H1 (cell line): ENCODE measurements around the gene MACROH2A1. TPM values are rescaled to one million over a fixed set of nuclear protein-coding genes. Genes with fewer than 3 reads are reported as not detected.

Source experiments
- CTCF ChIA-PET: fragments of 300-600 bp; sonication (Branson Sonifier 250); formaldehyde crosslinking; loops from one replicate; lab custom pipeline; 2021; ENCODE audit not compliant: partially characterized antibody; lab: Charles Lee
- POLR2A ChIA-PET: fragments of 300-600 bp; sonication (Branson Sonifier 250); formaldehyde crosslinking; loops from one replicate; lab custom pipeline; 2021; ENCODE audit warnings: inconsistent platforms; ENCODE audit not compliant: partially characterized antibody; lab: Charles Lee
- DNase-seq, 2 experiments: peaks; one replicate each; pipeline versions ENCODE4 v3.0.0 to v3.0.0-alpha.2; 2010 to 2022; ENCODE audit warnings: low spot score in 2 of 2, low read depth in 1 of 2, mixed read lengths in 1 of 2
- FAIRE-seq: peaks from 2 replicates; lab custom pipeline; 2011; peaks lifted over from hg19 to GRCh38; lab: Jason Lieb, UNC
- H2AFZ ChIP-seq: 2 replicates; pipeline ENCODE4 v1.8.1; 2012; ENCODE audit warnings: low read length, inconsistent platforms
- H2AK5ac ChIP-seq: 2 replicates; pipeline ENCODE4 v1.6.1; 2013; ENCODE audit warnings: low read depth, low read length
- H2BK120ac ChIP-seq: replicated peaks from 2 replicates; pipeline ENCODE3; 2013; ENCODE audit warnings: low read depth, low read length, inconsistent platforms
- H2BK12ac ChIP-seq: 2 replicates; pipeline ENCODE4 v1.6.1; 2013; ENCODE audit warnings: low read depth, low read length
- H2BK15ac ChIP-seq: 2 replicates; pipeline ENCODE4 v1.6.1; 2013; ENCODE audit warnings: low read length
- H2BK20ac ChIP-seq: 2 replicates; pipeline ENCODE4 v1.6.1; 2013; ENCODE audit warnings: low read length
- H2BK5ac ChIP-seq: 2 replicates; pipeline ENCODE4 v1.6.1; 2013; ENCODE audit warnings: low read depth, low read length
- H3K14ac ChIP-seq: 2 replicates; pipeline ENCODE4 v1.6.1; 2013; ENCODE audit warnings: inconsistent platforms; ENCODE audit not compliant: insufficient read length
- H3K18ac ChIP-seq: 2 replicates; pipeline ENCODE4 v1.6.1; 2013; ENCODE audit warnings: low read length; ENCODE audit errors: extremely low read depth
- H3K23ac ChIP-seq: 2 replicates; pipeline ENCODE4 v1.6.1; 2013; ENCODE audit warnings: inconsistent platforms; ENCODE audit not compliant: insufficient read length
- H3K23me2 ChIP-seq: 2 replicates; pipeline ENCODE4 v1.6.1; 2013; ENCODE audit warnings: low read depth, low read length
- H3K27ac ChIP-seq: 2 replicates; pipeline ENCODE4 v1.6.1; 2011; ENCODE audit warnings: low read depth, low read length, inconsistent platforms
- H3K27me3 ChIP-seq, 4 experiments: replicated peaks in 1 of 4; 1 replicate in 1 of 4; 2 replicates in 3 of 4; pipeline versions ENCODE4 v1.6.1 to v1.8.1; 2011 to 2013; ENCODE audit warnings: low read length in 3 of 4, mild to moderate bottlenecking in 3 of 4, inconsistent platforms in 2 of 4, mixed read lengths in 2 of 4, moderate library complexity in 1 of 4; ENCODE audit not compliant: control insufficient read depth in 3 of 4, insufficient read depth in 3 of 4; ENCODE audit errors: extremely low read depth in 1 of 4
- H3K36me3 ChIP-seq, 4 experiments: 2 replicates each; pipeline versions ENCODE4 v1.6.1 to v1.8.1; 2011 to 2013; ENCODE audit warnings: mild to moderate bottlenecking in 4 of 4, low read length in 3 of 4, moderate library complexity in 2 of 4, control low read depth in 1 of 4, inconsistent platforms in 1 of 4; ENCODE audit not compliant: insufficient read depth in 4 of 4, control insufficient read depth in 2 of 4
- H3K4ac ChIP-seq: replicated peaks from 2 replicates; pipeline ENCODE3; 2013; ENCODE audit warnings: low read length, low read depth, mixed read lengths, inconsistent platforms; ENCODE audit not compliant: insufficient read length
- H3K4me1 ChIP-seq, 4 experiments: replicated peaks in 1 of 4; 1 replicate in 1 of 4; 2 replicates in 3 of 4; pipeline versions ENCODE4 v1.6.1 to v1.8.1; 2011 to 2013; ENCODE audit warnings: low read length in 3 of 4, inconsistent platforms in 2 of 4, mixed read lengths in 1 of 4; ENCODE audit not compliant: insufficient read depth in 4 of 4, control insufficient read depth in 3 of 4
- H3K4me2 ChIP-seq, 2 experiments: 2 replicates each; pipeline versions ENCODE4 v1.6.1 to v1.8.1; 2011 to 2013; ENCODE audit warnings: low read depth in 2 of 2, low read length in 2 of 2, control low read depth in 1 of 2, inconsistent platforms in 1 of 2, mild to moderate bottlenecking in 1 of 2; ENCODE audit not compliant: insufficient read depth in 1 of 2
- H3K4me3 ChIP-seq, 4 experiments: fragments of 200-600, 300-600 bp in 1 of 4; sonication (generic), shearing (Covaris generic), sonication (Bioruptor Twin) in 1 of 4; 2 replicates each; pipeline versions ENCODE4 v1.5.1 to v1.8.1; 2011 to 2016; ENCODE audit warnings: low read length in 4 of 4, low read depth in 3 of 4, control low read depth in 2 of 4, inconsistent platforms in 2 of 4, mild to moderate bottlenecking in 2 of 4, mixed read lengths in 1 of 4, moderate library complexity in 1 of 4; ENCODE audit not compliant: insufficient read depth in 2 of 4; ENCODE audit errors: extremely low read depth in 1 of 4
- H3K56ac ChIP-seq: replicated peaks from 2 replicates; pipeline ENCODE3; 2013; ENCODE audit warnings: low read depth, mild to moderate bottlenecking, mixed read lengths, low read length, inconsistent platforms; ENCODE audit not compliant: insufficient read length
- H3K79me1 ChIP-seq: 2 replicates; pipeline ENCODE4 v1.6.1; 2013; ENCODE audit warnings: low read depth, low read length, control low read depth
- H3K79me2 ChIP-seq, 2 experiments: 2 replicates each; pipeline versions ENCODE4 v1.6.1 to v1.8.1; 2012 to 2013; ENCODE audit warnings: low read length in 2 of 2, mild to moderate bottlenecking in 2 of 2, inconsistent platforms in 1 of 2; ENCODE audit not compliant: insufficient read depth in 2 of 2, control insufficient read depth in 1 of 2
- H3K9ac ChIP-seq, 4 experiments: replicated peaks in 1 of 4; 1 replicate in 1 of 4; 2 replicates in 3 of 4; pipeline versions ENCODE4 v1.6.1 to v1.8.1; 2011 to 2013; ENCODE audit warnings: low read depth in 3 of 4, low read length in 3 of 4, control low read depth in 2 of 4, mild to moderate bottlenecking in 2 of 4, moderate library complexity in 2 of 4, inconsistent platforms in 1 of 4; ENCODE audit errors: extremely low read depth in 1 of 4
- H3K9me3 ChIP-seq, 2 experiments: 2 replicates each; pipeline versions ENCODE4 v1.6.1 to v1.8.1; 2012 to 2013; ENCODE audit warnings: mild to moderate bottlenecking in 2 of 2, moderate library complexity in 2 of 2, control low read depth in 1 of 2, inconsistent platforms in 1 of 2, low read depth in 1 of 2, low read length in 1 of 2, mixed read lengths in 1 of 2; ENCODE audit not compliant: insufficient read depth in 2 of 2
- H4K20me1 ChIP-seq, 2 experiments: replicated peaks in 1 of 2; 2 replicates each; pipeline versions ENCODE3 to v1.8.1; 2011 to 2013; ENCODE audit warnings: inconsistent platforms in 2 of 2, low read length in 2 of 2, mild to moderate bottlenecking in 1 of 2; ENCODE audit not compliant: insufficient read depth in 2 of 2, control insufficient read depth in 1 of 2
- H4K5ac ChIP-seq: 2 replicates; pipeline ENCODE4 v1.6.1; 2013; ENCODE audit warnings: low read length, low read depth, mixed read lengths, inconsistent platforms; ENCODE audit not compliant: insufficient read length
- H4K8ac ChIP-seq: 2 replicates; pipeline ENCODE4 v1.8.0; 2013; ENCODE audit warnings: mild to moderate bottlenecking, moderate library complexity, low read length, inconsistent platforms; ENCODE audit not compliant: insufficient read depth; ENCODE audit errors: extremely low read depth
- H4K91ac ChIP-seq: replicated peaks from 2 replicates; pipeline ENCODE3; 2013; ENCODE audit warnings: low read length, mixed read lengths, inconsistent platforms; ENCODE audit not compliant: insufficient read length
- CEBPB ChIP-seq: IDR thresholded peaks from 2 replicates; pipeline ENCODE4 v1.6.1; 2012; ENCODE audit warnings: low read depth, low read length
- RAD21 ChIP-seq, 2 experiments: IDR thresholded peaks in 1 of 2; conservative IDR thresholded peaks in 1 of 2; 2 replicates each; pipeline ENCODE4 v1.6.1; 2011; ENCODE audit warnings: low read depth in 2 of 2, low read length in 2 of 2, improper control_type of control experiment in 1 of 2, inconsistent platforms in 1 of 2, mild to moderate bottlenecking in 1 of 2, moderate library complexity in 1 of 2
- RBBP5 ChIP-seq: IDR thresholded peaks from 2 replicates; pipeline ENCODE4 v1.7.1; 2012; ENCODE audit warnings: low read depth, mild to moderate bottlenecking, inconsistent platforms, low read length, moderate library complexity, borderline replicate concordance
- RNF2 ChIP-seq: fragments of 200-900, 300-1000 bp; sonication (generic); IDR thresholded peaks from 2 replicates; pipeline ENCODE4 v1.7.1; 2016; ENCODE audit warnings: borderline replicate concordance, low read depth, mild to moderate bottlenecking, antibody characterized with exemption, low read length; ENCODE audit not compliant: poor library complexity, severe bottlenecking; ENCODE audit errors: missing control alignments
- SP1 ChIP-seq: IDR thresholded peaks from 2 replicates; pipeline ENCODE4 v1.6.1; 2011; ENCODE audit warnings: low read depth, low read length
- SRF ChIP-seq: IDR thresholded peaks from 2 replicates; pipeline ENCODE4 v1.6.1; 2011; ENCODE audit warnings: mild to moderate bottlenecking, low read depth, low read length, moderate library complexity
- WGBS, 2 experiments: shearing (Covaris generic) in 1 of 2; methylation state at CpG; one replicate each; pipeline versions ENCODE4 v1.1.6 to v1.1.7; 2013 to 2015; ENCODE audit warnings: low lambda C conversion rate in 2 of 2, mixed read lengths in 2 of 2, inconsistent platforms in 1 of 2, low coverage in 1 of 2, missing lambda C conversion rate in 1 of 2; ENCODE audit not compliant: insufficient replicate concordance in 2 of 2, insufficient coverage in 1 of 2, insufficient read length in 1 of 2; ENCODE audit errors: extremely low coverage in 1 of 2, missing lambda C conversion rate in 1 of 2; 5-methylcytosine and 5-hydroxymethylcytosine counted together
- polyA plus RNA-seq, 7 experiments: library from polyadenylated mRNA; depleted of rRNA in 3 of 7; stranded (reverse) in 5 of 7; unstranded in 2 of 7; fragments of >200 nt in 5 of 7; fragments of 200-250 nt in 2 of 7; gene quantifications; 1 replicate in 5 of 7; 2 replicates in 1 of 7; 4 replicates in 1 of 7; pipeline versions ENCODE4 v1.2.1 to v1.2.3, GENCODE V29; 2011 to 2013; ENCODE audit warnings: missing spikeins in 2 of 7, mixed read lengths in 2 of 7
- total RNA-seq: library from RNA; stranded (reverse); fragmentation: NEBNext Ultra II Directional; extraction: Animal tissue kit (Norgen Biotek cat#: 25700); gene quantifications from 2 replicates; pipeline ENCODE4 v1.2.1, GENCODE V29; 2021
- TF ChIP-seq, protein P1 (sequence below): IDR thresholded peaks from 2 replicates; pipeline ENCODE4 v1.6.1; 2011; ENCODE audit warnings: low read length, improper control_type of control experiment

MACROH2A1 gene
- total and polyA plus RNA-seq, 2 of the 8 experiments (the other 6 are each of a cell fraction or from before 2014, with no cell fraction given): 60.0 to 92.3 TPM

DNA sequence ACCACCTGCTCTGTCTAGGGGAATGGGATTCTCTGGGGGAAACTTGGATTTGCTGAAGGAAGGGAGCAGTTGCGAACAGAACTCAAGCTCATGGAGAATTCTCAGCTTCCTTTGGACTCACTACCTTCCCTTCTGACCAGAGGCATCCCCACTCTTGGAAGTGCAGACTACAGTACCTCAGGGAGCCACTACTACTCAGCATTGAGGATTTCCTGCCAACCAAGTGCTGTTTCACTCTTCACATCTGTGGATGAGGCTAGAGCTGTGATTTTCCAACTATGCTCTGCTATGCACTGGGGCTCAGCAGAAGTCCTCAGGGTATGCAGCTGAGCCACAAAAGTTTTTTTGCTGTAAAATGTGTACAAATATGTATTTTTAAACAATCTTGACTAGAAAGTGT is 43.9 kb downstream of the MACROH2A1 start:
- no peak overlapping the region for H3K14ac ChIP-seq
- H2BK120ac ChIP-seq: no peak overlapping the region
- H3K18ac ChIP-seq: no peak overlapping the region
- H3K56ac ChIP-seq: no peak overlapping the region
- H3K27ac ChIP-seq: no peak overlapping the region
- H3K36me3 ChIP-seq: peaks cover 0 to 8% (median 0%) of the 10 kb centered on the region in 4 experiments; a peak in 5 of 8 replicates
- H3K23ac ChIP-seq: no peak overlapping the region
- H3K4me2 ChIP-seq: no peak overlapping the region
- H4K20me1 ChIP-seq: peaks cover 0 to 9% of the 10 kb centered on the region in 2 experiments
- no peaks in the 10 kb centered on the region for H3K23me2 ChIP-seq
- H3K4me1 ChIP-seq: no peaks in the 10 kb centered on the region
- 89% methylated on average over 1 of the region's 1 CpG; no CpG with 5 or more reads in 1 of the 2 experiments for WGBS, 2 experiments
- no peaks in the 10 kb centered on the region for H3K9me3 ChIP-seq
- H2BK15ac ChIP-seq: no peak overlapping the region
- ChIA-PET CTCF (interaction anchor here (1.2 kb wide), 1 partner anchor 89 kb away, joined by 4 read pairs; no protein-coding TSS in a partner anchor), POLR2A (no interaction called here)
- no peak overlapping the region for H2AK5ac ChIP-seq
- H2BK5ac ChIP-seq: no peak overlapping the region
- no peak overlapping the region for H4K91ac ChIP-seq
- DNase-seq (no peak), FAIRE-seq (no peak)
- no peak overlapping the region for H3K4ac ChIP-seq
- no peak overlapping the region for H4K5ac ChIP-seq
- no peak overlapping the region for H4K8ac ChIP-seq
- H2BK12ac ChIP-seq: no peak overlapping the region
- H3K79me1 ChIP-seq: no peaks in the 10 kb centered on the region
- no peak overlapping the region for H2BK20ac ChIP-seq
- H3K27me3 ChIP-seq: no peaks in the 10 kb centered on the region
- H3K4me3 ChIP-seq: no peak overlapping the region
- no peaks in the 10 kb centered on the region for H3K79me2 ChIP-seq
- no peak overlapping the region for H3K9ac ChIP-seq
- H2AFZ ChIP-seq: no peak overlapping the region
- no peak for TF ChIP-seq RNF2
- TF ChIP-seq CEBPB: no peak
- TF ChIP-seq, protein P1, sequence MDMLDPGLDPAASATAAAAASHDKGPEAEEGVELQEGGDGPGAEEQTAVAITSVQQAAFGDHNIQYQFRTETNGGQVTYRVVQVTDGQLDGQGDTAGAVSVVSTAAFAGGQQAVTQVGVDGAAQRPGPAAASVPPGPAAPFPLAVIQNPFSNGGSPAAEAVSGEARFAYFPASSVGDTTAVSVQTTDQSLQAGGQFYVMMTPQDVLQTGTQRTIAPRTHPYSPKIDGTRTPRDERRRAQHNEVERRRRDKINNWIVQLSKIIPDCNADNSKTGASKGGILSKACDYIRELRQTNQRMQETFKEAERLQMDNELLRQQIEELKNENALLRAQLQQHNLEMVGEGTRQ: no peak
- no peak for TF ChIP-seq SP1
- TF ChIP-seq RBBP5: no peak
- no peak for TF ChIP-seq RAD21 (IDR thresholded peaks at IDR 0.05 in 1 of 2, conservative IDR thresholded peaks at IDR 0.05 in 1 of 2; ENCODE audit: low read depth in 2 of 2, low read length in 2 of 2)
- TF ChIP-seq SRF: no peak
